ENCODE measurements around the gene GALNT6.

Gene GALNT6

DNA sequence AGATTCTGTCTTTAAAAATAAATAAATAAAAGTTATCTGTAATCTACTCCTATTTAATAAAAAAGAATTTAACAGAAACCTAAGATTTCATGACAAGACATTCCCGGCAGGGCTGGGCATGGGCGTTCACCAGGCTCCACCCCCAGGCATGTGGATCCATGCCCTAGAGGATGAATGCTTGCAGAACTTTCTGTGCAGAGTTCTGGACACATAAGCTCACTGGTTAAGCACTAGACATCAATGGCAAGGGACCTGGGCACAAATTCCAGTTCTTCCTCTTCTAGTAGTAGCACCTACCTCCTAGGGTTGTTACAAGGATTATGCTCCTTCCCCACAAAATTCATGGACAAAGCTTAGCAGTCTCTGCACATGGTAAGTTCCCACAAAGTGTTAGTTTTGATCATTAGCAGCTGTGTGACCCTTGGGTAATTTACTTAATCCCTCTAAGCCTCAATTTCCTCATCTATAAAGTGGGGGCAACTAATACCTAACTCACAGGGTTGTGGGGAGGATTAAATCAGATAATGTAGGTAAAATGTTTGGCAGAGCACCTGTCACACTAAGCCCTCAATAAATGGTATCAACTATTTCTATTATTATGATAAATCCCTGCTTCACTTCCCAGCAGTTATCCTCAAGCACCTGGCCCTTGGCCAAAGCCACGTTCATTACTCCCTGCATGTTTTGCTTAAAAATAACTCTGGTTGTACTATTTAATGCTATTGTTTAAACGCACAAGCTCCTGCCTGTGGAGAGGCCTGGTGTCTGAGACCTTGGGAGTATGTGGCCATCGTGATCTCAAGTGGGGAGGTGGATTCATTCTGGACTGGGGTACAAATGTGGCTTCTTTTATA, 9.8 kb downstream of the GALNT6 start:
- DNase-seq (ENCODE audit: low read depth in 2 of 2), result no peak

DNA sequence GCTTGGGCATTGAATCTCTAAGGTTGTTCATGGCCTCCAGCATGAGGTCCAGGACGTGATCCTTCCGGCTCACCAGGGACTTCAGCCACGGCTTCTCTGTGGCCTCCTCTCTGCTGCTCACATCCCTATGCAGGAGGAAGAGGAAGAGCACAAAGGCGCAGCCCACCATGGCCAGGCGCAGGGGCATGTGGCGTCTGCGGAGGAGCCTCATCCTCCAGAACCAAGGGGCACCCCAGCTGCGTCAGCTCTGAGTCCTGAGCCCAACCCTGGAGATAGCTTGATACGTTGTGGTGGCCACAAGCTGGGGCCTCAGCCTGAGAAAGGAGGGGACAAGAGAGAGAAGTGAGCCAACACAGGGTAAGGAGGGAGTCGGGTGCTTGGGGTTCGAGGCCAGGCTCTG, 11.6 kb downstream of the GALNT6 start:
- DNase-seq (ENCODE audit: low read depth in 2 of 2), result no peak

- no peak for DNase-seq (ENCODE audit: low read depth in 2 of 2)
These were observed 12.5 kb downstream of the GALNT6 start for GRCh38 chr12:51378749-51379148.

DNA sequence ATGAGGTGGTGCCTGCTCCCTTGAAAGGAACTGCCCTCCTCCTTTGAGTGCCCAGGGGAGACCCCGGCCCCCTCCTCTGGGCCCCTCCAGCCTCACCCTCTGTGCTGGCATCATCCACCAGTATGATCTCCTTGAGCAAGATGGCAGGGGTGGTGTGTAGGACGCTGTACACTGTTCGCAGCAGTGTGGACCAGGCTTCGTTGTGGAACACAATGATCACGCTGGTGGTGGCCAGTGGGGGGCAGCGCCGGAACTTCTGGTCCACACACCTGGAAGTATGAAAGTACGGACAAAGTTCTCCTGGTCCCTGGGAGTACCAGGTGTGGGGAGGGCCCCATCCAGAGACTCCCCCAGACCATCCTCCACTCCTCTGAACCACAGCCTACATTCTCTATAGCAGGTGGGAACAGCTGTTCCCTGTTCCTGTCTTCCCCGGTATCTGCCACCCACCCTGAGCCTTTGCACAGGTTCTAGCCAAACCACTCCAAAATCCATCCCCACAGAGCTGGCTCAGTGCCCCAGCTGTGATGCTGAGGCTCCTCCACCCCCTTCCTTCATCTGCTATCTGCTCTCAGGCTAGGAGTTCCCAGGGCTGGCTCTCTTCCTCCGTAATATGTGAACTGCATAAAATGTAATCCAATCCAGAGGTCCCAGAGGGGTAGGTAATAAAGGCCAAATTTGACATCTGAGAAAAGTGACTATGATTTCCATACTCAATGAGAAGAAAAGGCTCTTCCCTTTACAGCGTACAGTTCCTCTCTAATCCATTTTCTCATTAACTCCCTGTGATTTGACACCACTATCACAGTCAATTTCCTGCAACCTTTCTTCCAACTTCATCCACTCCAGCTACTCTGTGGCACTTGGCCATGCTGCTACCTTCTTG, 13.9 kb downstream of the GALNT6 start:
- DNase-seq (ENCODE audit: low read depth in 2 of 2), result no peak

DNA sequence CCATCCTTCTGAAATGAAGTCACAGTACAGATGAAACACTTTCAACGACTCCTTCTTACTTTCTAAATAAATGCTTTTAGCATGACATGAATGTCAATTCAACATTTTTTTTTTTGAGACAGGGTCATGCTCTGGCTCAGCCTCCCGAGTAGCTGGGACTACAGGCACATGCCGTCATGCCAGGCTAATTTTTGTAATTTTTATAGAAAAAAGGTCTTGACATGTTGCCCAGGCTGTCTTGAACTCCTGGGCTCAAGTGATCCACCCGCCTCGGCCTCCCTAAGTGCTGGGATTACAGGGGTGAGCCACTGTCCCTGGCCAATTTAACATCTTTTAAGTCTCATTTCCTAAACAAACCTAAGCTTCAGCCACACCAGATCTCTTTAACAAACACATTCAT, 16.4 kb downstream of the GALNT6 start:
- DNase-seq (ENCODE audit: low read depth in 2 of 2), result no peak

DNA sequence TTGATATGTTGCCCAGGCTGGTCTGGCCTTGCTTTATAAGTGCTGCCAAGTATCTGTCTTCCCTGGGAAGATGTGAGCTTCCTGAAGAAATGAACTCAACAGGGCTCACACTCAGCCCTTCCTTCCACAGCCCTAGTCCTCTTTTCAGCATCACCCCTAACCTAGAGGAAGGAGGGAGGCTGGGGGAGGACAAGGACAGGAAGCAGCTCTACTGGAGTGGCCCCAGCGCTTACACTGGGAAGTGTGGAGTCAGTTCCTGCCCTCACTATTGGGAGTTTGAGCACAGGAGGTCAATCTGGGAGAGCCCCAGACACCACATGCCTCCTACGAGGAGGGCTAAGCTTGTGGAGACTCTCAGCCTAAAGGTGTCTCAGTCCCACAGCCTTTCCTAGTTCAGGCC, 16.8 kb downstream of the GALNT6 start:
- DNase-seq (ENCODE audit: low read depth in 2 of 2), result no peak

GRCh38 chr12:51373187-51373586, 18.0 kb downstream of the GALNT6 start:
- no peak for DNase-seq (ENCODE audit: low read depth in 2 of 2)

DNA sequence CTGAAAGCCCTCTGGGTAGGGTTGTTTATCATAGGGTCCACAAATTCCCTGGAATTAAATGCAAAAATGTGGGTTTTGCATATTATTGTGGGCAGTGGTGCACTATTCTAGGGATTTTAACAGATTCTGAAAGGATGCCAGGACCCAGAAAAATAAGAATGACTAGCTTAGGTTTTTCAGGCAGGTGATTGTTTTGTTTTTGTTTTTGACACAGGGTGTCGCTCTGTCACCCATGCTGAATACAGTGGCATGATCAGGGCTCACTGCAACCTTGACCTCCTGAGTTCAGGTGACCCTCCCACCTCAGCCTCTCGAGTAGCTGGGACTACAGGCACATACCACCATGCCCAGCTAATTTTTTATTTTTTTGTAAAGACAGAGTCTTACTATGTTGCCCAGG, 19.2 kb downstream of the GALNT6 start:
- no peak for DNase-seq (ENCODE audit: low read depth in 2 of 2)

- no peak for DNase-seq (ENCODE audit: low read depth in 2 of 2)
These were observed 19.8 kb downstream of the GALNT6 start for GRCh38 chr12:51371295-51371953.

- no peak for DNase-seq (ENCODE audit: low read depth in 2 of 2)
These were observed 20.5 kb downstream of the GALNT6 start for GRCh38 chr12:51370667-51371066.

DNA sequence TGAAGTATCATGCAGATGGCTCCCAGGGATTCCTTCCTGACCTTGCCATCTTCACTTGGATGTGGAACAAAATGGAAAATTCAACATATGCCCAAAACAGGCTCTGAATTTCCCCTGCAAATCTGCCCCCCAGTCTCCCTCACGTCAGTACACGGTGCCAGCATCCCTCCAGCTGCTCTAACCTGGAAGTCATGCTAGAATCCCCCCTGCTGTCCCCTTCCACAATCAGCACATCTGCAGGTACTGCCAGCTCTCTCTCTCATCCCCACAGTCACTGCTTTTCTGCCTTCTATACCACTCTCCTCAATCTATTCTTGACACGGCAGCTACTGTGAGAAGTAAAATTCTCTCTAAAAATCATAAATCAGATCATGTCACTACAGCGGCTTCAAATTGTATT, 21.6 kb downstream of the GALNT6 start:
- no peak for DNase-seq (ENCODE audit: low read depth in 2 of 2)

GRCh38 chr12:51368640-51369517, 22.3 kb downstream of the GALNT6 start:
- DNase-seq (ENCODE audit: low read depth in 2 of 2), result peak; percentile 69 to 76

DNA sequence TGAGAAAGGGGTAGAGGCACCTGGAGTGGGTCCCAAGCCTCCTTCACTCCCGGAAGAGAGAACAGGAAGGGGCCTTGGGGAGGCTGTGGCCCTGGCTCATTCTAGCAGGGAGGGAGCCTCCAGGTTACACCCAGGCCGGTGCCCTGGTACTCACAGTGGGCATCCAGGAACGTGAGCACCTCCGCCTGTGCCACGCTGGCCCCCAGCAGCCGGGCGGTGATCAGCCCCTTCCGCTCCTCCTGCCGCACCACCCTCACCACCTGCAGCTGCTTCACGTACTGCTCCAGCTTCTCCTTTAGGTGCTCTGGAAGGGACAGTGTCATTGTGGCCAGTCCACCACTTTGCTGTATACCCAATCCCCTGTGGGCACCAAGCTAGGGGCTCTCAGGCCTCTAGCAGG, 25.9 kb downstream of the GALNT6 start:
- no peak for DNase-seq (ENCODE audit: low read depth in 2 of 2)

DNA sequence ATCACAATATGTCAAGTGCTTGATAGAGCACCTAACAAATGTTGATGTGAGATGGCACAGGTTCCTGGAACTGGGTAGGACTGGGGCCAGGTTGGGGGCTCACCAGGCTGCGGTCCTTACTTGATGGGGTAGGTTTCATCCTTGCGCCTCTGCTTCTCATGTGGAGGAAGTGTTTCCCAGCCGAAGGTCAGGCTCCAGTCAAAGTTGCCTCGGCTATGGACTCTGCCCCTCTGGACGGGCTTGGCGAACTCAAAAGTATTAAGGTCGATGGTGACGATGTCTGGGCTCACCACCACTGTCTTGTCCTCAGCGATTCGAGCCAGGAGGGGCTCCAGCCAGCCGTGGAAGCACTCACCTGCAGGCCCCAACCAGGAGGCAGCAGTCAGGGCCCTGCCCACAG, 27.2 kb downstream of the GALNT6 start:
- no peak for DNase-seq (ENCODE audit: low read depth in 2 of 2)

DNA sequence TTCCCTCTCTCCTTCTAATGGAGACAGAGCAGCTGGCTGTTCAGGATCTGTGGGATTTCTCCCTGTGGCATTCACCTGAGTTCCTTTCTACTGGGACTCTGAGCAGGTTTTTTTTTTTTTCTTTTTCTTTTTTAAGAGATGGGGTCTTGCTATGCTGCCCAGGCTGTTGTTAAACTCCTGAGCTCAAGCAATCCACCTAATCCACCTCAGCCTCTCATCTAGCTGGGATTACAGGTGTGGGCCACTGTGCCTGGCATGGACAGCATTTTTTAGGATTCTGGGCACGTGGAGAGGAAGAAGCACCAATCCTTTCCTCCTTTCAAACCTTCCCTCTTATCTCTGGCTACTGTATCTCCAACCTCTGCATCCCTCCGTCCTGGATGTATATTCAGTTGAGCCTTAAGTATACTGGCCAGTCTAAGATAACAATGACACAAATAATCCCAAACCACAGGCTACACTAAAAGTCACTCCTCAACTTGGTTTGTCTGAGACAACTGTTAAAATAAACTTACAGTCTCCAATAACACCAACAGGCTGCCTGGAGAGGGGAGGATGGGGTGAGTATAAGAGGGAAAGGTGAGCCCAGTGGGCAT, 28.4 kb downstream of the GALNT6 start:
- DNase-seq (ENCODE audit: low read depth in 2 of 2), result no peak

- DNase-seq (ENCODE audit: low read depth in 2 of 2), result no peak
These were observed 28.9 kb downstream of the GALNT6 start for GRCh38 chr12:51362307-51362706.

DNA sequence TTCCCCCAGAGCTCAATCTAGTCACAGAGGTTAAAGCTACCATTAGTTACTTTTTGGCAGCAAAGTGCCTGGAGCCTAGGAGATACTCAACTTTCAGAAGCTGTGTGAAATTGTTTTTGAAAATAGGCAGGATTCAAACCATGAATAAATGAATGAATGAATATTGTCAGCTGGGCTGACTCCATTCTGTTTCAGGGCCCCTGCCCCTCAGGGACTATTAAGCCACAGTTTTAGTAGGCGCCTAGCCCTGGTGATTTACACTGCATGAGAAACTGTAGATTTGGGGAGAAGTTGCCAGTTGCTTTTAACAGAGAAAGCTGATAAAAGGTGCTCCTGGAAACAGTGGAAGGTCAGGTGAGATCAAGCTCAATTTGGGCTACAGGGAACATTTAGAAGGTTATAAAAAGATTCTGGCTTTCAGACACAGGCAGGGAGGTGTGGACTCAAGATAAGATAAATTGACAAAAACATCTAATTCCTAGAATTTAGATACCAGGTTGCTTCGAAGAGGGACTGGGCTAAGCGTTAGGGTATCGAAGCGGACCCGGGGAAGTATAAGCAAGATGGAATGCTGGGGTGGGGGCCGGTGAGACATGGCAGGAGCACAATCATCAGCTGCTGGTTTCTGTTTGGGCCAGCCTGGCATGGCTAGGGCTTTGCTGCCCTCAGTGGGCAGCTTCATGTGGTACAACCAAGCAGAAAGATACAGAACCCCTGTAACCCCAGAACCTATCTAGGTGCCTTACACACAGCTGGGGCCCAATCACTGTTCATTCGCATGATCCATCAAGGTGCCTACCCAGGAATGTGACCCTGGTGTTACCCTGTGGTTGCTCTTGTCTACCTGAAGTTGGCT, 29.8 kb downstream of the GALNT6 start:
- DNase-seq (ENCODE audit: low read depth in 2 of 2), result no peak

DNA sequence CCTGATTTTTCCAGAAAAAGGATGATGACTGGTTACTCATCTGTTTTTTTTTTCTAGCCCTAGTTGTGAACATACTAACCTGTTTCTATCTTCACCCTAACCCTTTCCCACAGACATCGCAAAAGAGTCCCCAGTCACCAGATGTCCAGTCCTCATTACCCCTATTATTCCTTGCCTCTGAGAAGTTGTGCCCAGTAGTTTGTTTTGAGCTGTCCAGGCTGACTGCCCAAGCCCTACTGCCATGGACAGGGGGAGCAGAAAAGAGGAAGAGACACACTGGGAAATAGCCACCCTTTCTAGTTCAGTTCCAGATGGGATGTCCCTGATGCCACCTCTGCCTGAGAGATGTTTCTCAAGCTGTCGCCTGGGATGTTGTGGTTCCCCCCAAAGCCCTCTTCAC, 30.9 kb downstream of the GALNT6 start:
- DNase-seq (ENCODE audit: low read depth in 2 of 2), result no peak

DNA sequence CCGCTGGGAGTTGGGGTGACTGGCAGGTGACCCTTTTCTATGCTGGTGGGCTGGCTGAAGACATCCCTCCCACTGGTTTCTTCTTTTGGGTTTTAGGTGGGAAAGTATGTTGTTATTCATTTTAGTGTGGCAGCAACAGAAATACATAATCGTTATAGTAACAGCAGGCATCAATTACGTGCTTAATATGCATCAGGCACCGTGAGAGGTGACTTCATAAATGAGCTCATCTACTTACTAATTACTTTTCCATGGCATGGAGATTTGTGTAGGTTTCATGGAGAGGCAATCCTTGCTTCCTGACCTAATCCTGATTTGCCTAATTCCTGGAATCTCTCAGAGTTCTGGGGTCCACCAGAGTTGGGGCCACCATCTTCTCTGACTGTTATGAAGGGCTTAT, 31.4 kb downstream of the GALNT6 start:
- no peak for DNase-seq (ENCODE audit: low read depth in 2 of 2)

DNA sequence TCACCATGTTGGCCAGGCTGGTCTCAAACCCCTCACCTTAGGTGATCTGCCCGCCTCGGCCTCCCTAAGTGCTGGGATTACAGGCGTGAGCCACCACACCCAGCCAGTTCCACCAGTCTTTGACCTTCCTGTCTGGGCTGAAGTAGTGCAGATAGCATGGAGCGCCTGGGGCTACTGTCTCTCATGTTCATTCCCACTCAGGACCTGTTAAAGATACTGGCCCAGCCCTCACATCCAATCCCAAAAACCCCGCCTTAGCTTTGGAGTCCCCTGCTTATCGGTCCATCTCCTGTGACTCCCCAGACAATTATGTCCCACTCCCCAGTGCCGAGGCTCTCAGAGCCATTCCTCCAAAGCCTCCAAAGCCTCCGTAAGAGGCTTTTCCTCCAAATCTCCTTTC, 32.7 kb downstream of the GALNT6 start:
- DNase-seq (ENCODE audit: low read depth in 2 of 2), result no peak

All from stimulated activated CD8-positive, alpha-beta memory T cell treated with anti-CD3 and anti-CD28 coated beads, Interleukin-2, amount 100 ng/mL, for 1 hour (primary cell).